ENCODE data around the gene CEP85.

Gene CEP85

GRCh38 chr1:26276432-26276838 is 42.4 kb downstream of the CEP85 start:
- Histone ChIP-seq H3K4me3 (ENCODE audit: low read depth in 1 of 5, low read length in 5 of 5) (no peak overlapping the region), H3K36me3 (ENCODE audit: control insufficient read depth in 5 of 5, insufficient read depth in 5 of 5, low read length in 5 of 5) (peaks cover 0 to 14% (median 12%) of the 10 kb centered on the region in 5 donors), H3K27ac (ENCODE audit: low read depth, low read length) (peak overlapping the region; percentile 96), H3K9me3 (ENCODE audit: control insufficient read depth in 5 of 5, low read length in 5 of 5) (no peaks in the 10 kb centered on the region), H3K9ac (ENCODE audit: low read length in 5 of 5) (peak overlapping the region in 3 of 5 donors; percentile 12 to 69 (median 44)), H3K4me1 (ENCODE audit: control insufficient read depth in 5 of 5, insufficient read depth in 5 of 5, low read length in 5 of 5) (peaks cover 18 to 66% (median 56%) of the 10 kb centered on the region in 5 donors), H3K27me3 (ENCODE audit: control insufficient read depth in 5 of 5, insufficient read depth in 4 of 5, low read length in 5 of 5) (no peaks in the 10 kb centered on the region)

- Histone ChIP-seq H3K9me3 (ENCODE audit: control insufficient read depth in 5 of 5, low read length in 5 of 5) (no peaks in the 10 kb centered on the region), H3K36me3 (ENCODE audit: control insufficient read depth in 5 of 5, insufficient read depth in 5 of 5, low read length in 5 of 5) (peaks cover 0 to 14% (median 10%) of the 10 kb centered on the region in 5 donors), H3K27me3 (ENCODE audit: control insufficient read depth in 5 of 5, insufficient read depth in 4 of 5, low read length in 5 of 5) (no peaks in the 10 kb centered on the region), H3K9ac (ENCODE audit: low read length in 5 of 5) (peak overlapping the region in 2 of 5 donors; percentile 49 to 69), H3K27ac (ENCODE audit: low read depth, low read length) (peak overlapping the region; percentile 96), H3K4me3 (ENCODE audit: low read depth in 1 of 5, low read length in 5 of 5) (no peak overlapping the region), H3K4me1 (ENCODE audit: control insufficient read depth in 5 of 5, insufficient read depth in 5 of 5, low read length in 5 of 5) (peaks cover 18 to 73% (median 61%) of the 10 kb centered on the region in 5 donors)
Measured at GRCh38 chr1:26277261-26277661, 43.3 kb downstream of the CEP85 start.

- Histone ChIP-seq H3K4me1 (ENCODE audit: control insufficient read depth in 5 of 5, insufficient read depth in 5 of 5, low read length in 5 of 5) (peaks cover 18 to 76% (median 66%) of the 10 kb centered on the region in 5 donors), H3K9ac (ENCODE audit: low read length in 5 of 5) (peak overlapping the region in 1 of 5 donors; percentile 49), H3K27ac (ENCODE audit: low read depth, low read length) (peak overlapping the region; percentile 96), H3K27me3 (ENCODE audit: control insufficient read depth in 5 of 5, insufficient read depth in 4 of 5, low read length in 5 of 5) (no peaks in the 10 kb centered on the region), H3K9me3 (ENCODE audit: control insufficient read depth in 5 of 5, low read length in 5 of 5) (no peaks in the 10 kb centered on the region), H3K36me3 (ENCODE audit: control insufficient read depth in 5 of 5, insufficient read depth in 5 of 5, low read length in 5 of 5) (peaks cover 0 to 16% (median 14%) of the 10 kb centered on the region in 5 donors), H3K4me3 (ENCODE audit: low read depth in 1 of 5, low read length in 5 of 5) (no peak overlapping the region)
Measured at GRCh38 chr1:26277719-26278118, 43.7 kb downstream of the CEP85 start.

- Histone ChIP-seq H3K9ac (ENCODE audit: low read length in 5 of 5) (peak overlapping the region in 1 of 5 donors; percentile 49), H3K4me1 (ENCODE audit: control insufficient read depth in 5 of 5, insufficient read depth in 5 of 5, low read length in 5 of 5) (peaks cover 18 to 76% (median 66%) of the 10 kb centered on the region in 5 donors), H3K4me3 (ENCODE audit: low read depth in 1 of 5, low read length in 5 of 5) (peak overlapping the region in 1 of 5 donors; percentile 11), H3K27ac (ENCODE audit: low read depth, low read length) (peak overlapping the region; percentile 96), H3K27me3 (ENCODE audit: control insufficient read depth in 5 of 5, insufficient read depth in 4 of 5, low read length in 5 of 5) (no peaks in the 10 kb centered on the region), H3K9me3 (ENCODE audit: control insufficient read depth in 5 of 5, low read length in 5 of 5) (no peaks in the 10 kb centered on the region), H3K36me3 (ENCODE audit: control insufficient read depth in 5 of 5, insufficient read depth in 5 of 5, low read length in 5 of 5) (peaks cover 0 to 19% (median 12%) of the 10 kb centered on the region in 5 donors)
Measured at GRCh38 chr1:26278303-26278702, 44.3 kb downstream of the CEP85 start.

- Histone ChIP-seq H3K4me1 (ENCODE audit: control insufficient read depth in 5 of 5, insufficient read depth in 5 of 5, low read length in 5 of 5) (peaks cover 18 to 81% (median 69%) of the 10 kb centered on the region in 5 donors), H3K9ac (ENCODE audit: low read length in 5 of 5) (peak overlapping the region; percentile 57 to 83 (median 82))
Measured at GRCh38 chr1:26278724-26279455, 44.9 kb downstream of the CEP85 start.

GRCh38 chr1:26279456-26280332 is 45.7 kb downstream of the CEP85 start, which contains the start of gene SH3BGRL3:
SH3BGRL3 (plus strand) TSS chr1:26280086; CDS start chr1:26280156, 70 bp downstream.
- Histone ChIP-seq H3K4me3 (ENCODE audit: low read depth in 1 of 5, low read length in 5 of 5) (peak within 1 kb of the TSS; percentile 67 to 87 (median 80)), H3K36me3 (ENCODE audit: control insufficient read depth in 5 of 5, insufficient read depth in 5 of 5, low read length in 5 of 5) (peaks cover 0 to 22% (median 12%) of the 10 kb centered on the region in 5 donors), H3K9me3 (ENCODE audit: control insufficient read depth in 5 of 5, low read length in 5 of 5) (no peaks in the 10 kb centered on the region), H3K27me3 (ENCODE audit: control insufficient read depth in 5 of 5, insufficient read depth in 4 of 5, low read length in 5 of 5) (no peaks in the 10 kb centered on the region), H3K4me1 (ENCODE audit: control insufficient read depth in 5 of 5, insufficient read depth in 5 of 5, low read length in 5 of 5) (peaks cover 18 to 89% (median 76%) of the 10 kb centered on the region in 5 donors), H3K27ac (ENCODE audit: low read depth, low read length) (peak within 1 kb of the TSS; percentile 96), H3K9ac (ENCODE audit: low read length in 5 of 5) (peak within 1 kb of the TSS; percentile 73 to 83 (median 82))

More at GRCh38 chr1:26278724-26279455, 44.9 kb downstream of the CEP85 start:
- H3K9me3 ChIP-seq (ENCODE audit: control insufficient read depth in 5 of 5, low read length in 5 of 5): no peaks in the 10 kb centered on the region
- H3K27ac ChIP-seq (ENCODE audit: low read depth, low read length): peak overlapping the region; percentile 96
- H3K27me3 ChIP-seq (ENCODE audit: control insufficient read depth in 5 of 5, insufficient read depth in 4 of 5, low read length in 5 of 5): no peaks in the 10 kb centered on the region
- peak overlapping the region; percentile 67 to 87 (median 80) for H3K4me3 ChIP-seq (ENCODE audit: low read depth in 1 of 5, low read length in 5 of 5)
- peaks cover 0 to 22% (median 12%) of the 10 kb centered on the region in 5 donors for H3K36me3 ChIP-seq (ENCODE audit: control insufficient read depth in 5 of 5, insufficient read depth in 5 of 5, low read length in 5 of 5)

GRCh38 chr1:26280333-26281042 is 46.5 kb downstream of the CEP85 start:
- Histone ChIP-seq H3K9ac (ENCODE audit: low read length in 5 of 5) (peak overlapping the region in 4 of 5 donors; percentile 73 to 83 (median 82)), H3K27me3 (ENCODE audit: control insufficient read depth in 5 of 5, insufficient read depth in 4 of 5, low read length in 5 of 5) (no peaks in the 10 kb centered on the region), H3K36me3 (ENCODE audit: control insufficient read depth in 5 of 5, insufficient read depth in 5 of 5, low read length in 5 of 5) (peaks cover 0 to 22% (median 12%) of the 10 kb centered on the region in 5 donors), H3K27ac (ENCODE audit: low read depth, low read length) (peak overlapping the region; percentile 96), H3K4me3 (ENCODE audit: low read depth in 1 of 5, low read length in 5 of 5) (peak overlapping the region; percentile 67 to 87 (median 80)), H3K9me3 (ENCODE audit: control insufficient read depth in 5 of 5, low read length in 5 of 5) (no peaks in the 10 kb centered on the region), H3K4me1 (ENCODE audit: control insufficient read depth in 5 of 5, insufficient read depth in 5 of 5, low read length in 5 of 5) (peaks cover 18 to 89% (median 82%) of the 10 kb centered on the region in 5 donors)

GRCh38 chr1:26281091-26281958 is 47.3 kb downstream of the CEP85 start:
- no peaks in the 10 kb centered on the region for H3K27me3 ChIP-seq (ENCODE audit: control insufficient read depth in 5 of 5, insufficient read depth in 4 of 5, low read length in 5 of 5)
- H3K36me3 ChIP-seq (ENCODE audit: control insufficient read depth in 5 of 5, insufficient read depth in 5 of 5, low read length in 5 of 5): peaks cover 0 to 22% (median 12%) of the 10 kb centered on the region in 5 donors
- peak overlapping the region in 1 of 5 donors; percentile 53 for H3K9ac ChIP-seq (ENCODE audit: low read length in 5 of 5)
- no peaks in the 10 kb centered on the region for H3K9me3 ChIP-seq (ENCODE audit: control insufficient read depth in 5 of 5, low read length in 5 of 5)
- H3K27ac ChIP-seq (ENCODE audit: low read depth, low read length): peak overlapping the region; percentile 96
- H3K4me1 ChIP-seq (ENCODE audit: control insufficient read depth in 5 of 5, insufficient read depth in 5 of 5, low read length in 5 of 5): peaks cover 17 to 89% (median 82%) of the 10 kb centered on the region in 5 donors
- peak overlapping the region; percentile 33 to 87 (median 67) for H3K4me3 ChIP-seq (ENCODE audit: low read depth in 1 of 5, low read length in 5 of 5)

All from subcutaneous abdominal adipose tissue (tissue), 5 donors.